Hepatocyte (in vitro differentiated cells): ENCODE data around the gene CACNG7.

ENCODE experiments used
- CTCF ChIP-seq: fragments of 200-600 bp; sonication (generic); IDR thresholded peaks from 2 replicates; pipeline ENCODE4 v1.5.1; 2016; ENCODE audit warnings: antibody characterized with exemption, mild to moderate bottlenecking; ENCODE audit not compliant: poor library complexity
- EZH2 ChIP-seq: fragments of 200-600 bp; sonication (generic); IDR thresholded peaks from 2 replicates; pipeline ENCODE4 v1.6.1; 2016; ENCODE audit warnings: antibody characterized with exemption, mild to moderate bottlenecking, borderline replicate concordance
- EZH2phosphoT487 ChIP-seq: fragments of 200-600 bp; sonication (generic); IDR thresholded peaks from one replicate; pipeline ENCODE4 v1.6.1; 2018; ENCODE audit warnings: antibody characterized with exemption, mild to moderate bottlenecking, low read depth, moderate library complexity; ENCODE audit not compliant: unreplicated experiment, severe bottlenecking

- TF ChIP-seq CTCF: no peak
- no peak for TF ChIP-seq EZH2phosphoT487
- no peak for TF ChIP-seq EZH2
Measured at GRCh38 chr19:53879140-53880081, 29.7 kb upstream of the CACNG7 start.
